Aorta (tissue), 5 donors: ENCODE data around the gene CNEP1R1. TPM values are rescaled to one million over a fixed set of nuclear protein-coding genes. Genes with fewer than 3 reads are reported as not detected.

Experiments used
- ATAC-seq: fragments of 200-7000 bp; cut with Tn5 transposase; one replicate; pipeline ENCODE4 v1.9.1; 2022; ENCODE audit warnings: moderate library complexity; ENCODE audit not compliant: low FRiP score
- DNase-seq, 2 donors: peaks; one replicate each; pipeline ENCODE4 v3.0.0-alpha.2; 2020
- H3K27ac ChIP-seq, 2 donors: one replicate each; pipeline ENCODE4 v1.5.1; 2013; ENCODE audit warnings: low read length in 2 of 2, mild to moderate bottlenecking in 2 of 2, moderate library complexity in 2 of 2, control low read depth in 1 of 2, inconsistent platforms in 1 of 2, low read depth in 1 of 2
- H3K27me3 ChIP-seq, 2 donors: one replicate each; pipeline ENCODE4 v1.6.1; 2013; ENCODE audit warnings: control low read depth in 1 of 2, low read length in 1 of 2, mild to moderate bottlenecking in 1 of 2, moderate library complexity in 1 of 2; ENCODE audit not compliant: insufficient read depth in 2 of 2, control insufficient read depth in 1 of 2
- H3K36me3 ChIP-seq, 2 donors: one replicate each; pipeline ENCODE4 v1.6.1; 2013; ENCODE audit warnings: control low read depth in 1 of 2, low read length in 1 of 2, mild to moderate bottlenecking in 1 of 2; ENCODE audit not compliant: insufficient read depth in 2 of 2, control insufficient read depth in 1 of 2
- H3K4me1 ChIP-seq, 2 donors: one replicate each; pipeline ENCODE4 v1.6.1; 2013; ENCODE audit warnings: low read length in 2 of 2, control low read depth in 1 of 2, mild to moderate bottlenecking in 1 of 2, moderate library complexity in 1 of 2; ENCODE audit not compliant: insufficient read depth in 2 of 2, control insufficient read depth in 1 of 2
- H3K4me3 ChIP-seq, 2 donors: one replicate each; pipeline ENCODE4 v1.5.1; 2013; ENCODE audit warnings: low read length in 2 of 2, control low read depth in 1 of 2, mild to moderate bottlenecking in 1 of 2
- H3K9me3 ChIP-seq: one replicate; pipeline ENCODE4 v1.6.1; 2013; ENCODE audit warnings: mild to moderate bottlenecking, low read length; ENCODE audit not compliant: control insufficient read depth
- WGBS, 2 donors: extraction: QIAGEN DNeasy Blood & Tissue Kit; methylation state at CpG; one replicate each; pipeline ENCODE4 v1.1.7; 2013; 5-methylcytosine and 5-hydroxymethylcytosine counted together
- intact Hi-C, 2 donors: fragments of 100-400 bp; cut with DNase I; formaldehyde crosslinking; loops; one replicate each; pipeline versions ENCODE4 v1.14.2 to v1.15.0; 2022
- polyA plus RNA-seq, 2 donors: library from polyadenylated mRNA; stranded (reverse); fragments of 200-250 nt; gene quantifications; one replicate each; pipeline ENCODE4 v1.2.3, GENCODE V29; 2013
- total RNA-seq, 2 donors: library from RNA; stranded (reverse); fragmentation: NEBNext Ultra II Directional; extraction: Animal tissue kit (Norgen Biotek cat#: 25700); gene quantifications; one replicate each; pipeline ENCODE4 v1.2.1, GENCODE V29; 2021
- donor health status: healthy with polysubstance abuse.
- donor health status: Bipolar disorder and iron deficiency.
- donor health status: DM: no; HTN: no; CAD: no.
- donor health status: DM: no; HTN: no; CAD: no.
- donor health status: DM: yes; HTN: yes; CAD: no.

The CNEP1R1 gene
- total and polyA plus RNA-seq, 4 donors, result 11.5 to 25.3 (median 20.2) TPM

DNA sequence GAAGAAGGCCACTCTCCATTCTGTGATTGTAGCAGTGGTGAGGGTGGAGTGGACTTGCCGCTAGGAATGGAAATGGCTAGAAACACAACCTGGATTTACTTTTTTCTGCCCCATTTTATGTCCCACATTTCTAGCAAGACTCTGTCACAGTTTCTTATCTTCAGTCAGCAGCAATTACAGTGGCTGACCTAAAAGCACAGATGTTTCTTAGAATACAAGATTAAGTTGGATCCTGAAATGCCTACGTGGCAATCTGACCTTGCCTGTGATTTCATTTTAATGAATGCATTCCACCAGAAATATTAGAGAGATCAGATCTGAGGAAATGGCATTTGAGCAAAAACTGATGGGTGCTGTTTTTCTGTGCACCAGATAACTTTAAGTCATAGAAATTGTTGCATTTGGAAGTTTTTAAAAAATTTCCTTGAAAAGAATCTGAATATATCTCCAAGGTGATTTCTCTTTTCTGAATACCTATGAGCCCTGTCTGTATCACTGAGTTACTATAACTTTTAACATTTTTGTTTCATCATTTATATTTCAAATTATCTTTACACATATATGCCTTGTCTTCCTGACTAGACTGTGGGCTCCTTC is 46.1 kb downstream of the CNEP1R1 start:
- no peak overlapping the region for H3K4me3 ChIP-seq
- ATAC-seq (no peak), DNase-seq (no peak)
- H3K27ac ChIP-seq, result no peak overlapping the region
- intact Hi-C loops, result no loop called here
- no peaks in the 10 kb centered on the region for H3K9me3 ChIP-seq
- 71 to 76% methylated on average over 2 of the region's 2 CpGs for WGBS, 2 donors
- peaks cover 0 to 3% of the 10 kb centered on the region in 2 donors for H3K4me1 ChIP-seq
- peaks cover 0 to 5% of the 10 kb centered on the region in 2 donors for H3K36me3 ChIP-seq
- H3K27me3 ChIP-seq, result no peaks in the 10 kb centered on the region

DNA sequence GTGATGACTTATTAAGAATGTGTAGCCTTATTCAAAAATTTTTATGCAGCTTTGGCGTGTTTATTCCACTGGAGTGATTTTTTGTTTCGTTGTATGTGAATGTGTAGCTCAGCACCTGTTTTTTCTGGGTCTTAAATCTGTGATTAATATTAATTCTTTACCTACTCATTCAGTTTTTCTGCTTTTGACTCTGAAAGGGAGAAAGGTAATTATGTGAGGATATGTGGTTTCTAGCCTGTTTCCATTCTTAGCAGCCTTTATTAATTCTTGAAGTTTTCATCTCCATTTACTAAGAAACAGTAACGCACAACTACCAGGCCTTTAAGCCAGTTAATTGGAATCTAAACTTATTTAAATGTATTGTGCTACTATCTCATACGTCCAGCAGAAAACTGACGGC is 47.7 kb downstream of the CNEP1R1 start:
- Histone ChIP-seq H3K27ac (no peak overlapping the region), H3K4me3 (no peak overlapping the region), H3K4me1 (peaks cover 0 to 1% of the 10 kb centered on the region in 2 donors), H3K27me3 (no peaks in the 10 kb centered on the region), H3K9me3 (no peaks in the 10 kb centered on the region), H3K36me3 (peaks cover 0 to 5% of the 10 kb centered on the region in 2 donors)
- 92% methylated on average over 5 of the region's 5 CpGs for WGBS, 2 donors
- intact Hi-C loops, result no loop called here
- ATAC-seq, result no peak
- DNase-seq, result no peak

DNA sequence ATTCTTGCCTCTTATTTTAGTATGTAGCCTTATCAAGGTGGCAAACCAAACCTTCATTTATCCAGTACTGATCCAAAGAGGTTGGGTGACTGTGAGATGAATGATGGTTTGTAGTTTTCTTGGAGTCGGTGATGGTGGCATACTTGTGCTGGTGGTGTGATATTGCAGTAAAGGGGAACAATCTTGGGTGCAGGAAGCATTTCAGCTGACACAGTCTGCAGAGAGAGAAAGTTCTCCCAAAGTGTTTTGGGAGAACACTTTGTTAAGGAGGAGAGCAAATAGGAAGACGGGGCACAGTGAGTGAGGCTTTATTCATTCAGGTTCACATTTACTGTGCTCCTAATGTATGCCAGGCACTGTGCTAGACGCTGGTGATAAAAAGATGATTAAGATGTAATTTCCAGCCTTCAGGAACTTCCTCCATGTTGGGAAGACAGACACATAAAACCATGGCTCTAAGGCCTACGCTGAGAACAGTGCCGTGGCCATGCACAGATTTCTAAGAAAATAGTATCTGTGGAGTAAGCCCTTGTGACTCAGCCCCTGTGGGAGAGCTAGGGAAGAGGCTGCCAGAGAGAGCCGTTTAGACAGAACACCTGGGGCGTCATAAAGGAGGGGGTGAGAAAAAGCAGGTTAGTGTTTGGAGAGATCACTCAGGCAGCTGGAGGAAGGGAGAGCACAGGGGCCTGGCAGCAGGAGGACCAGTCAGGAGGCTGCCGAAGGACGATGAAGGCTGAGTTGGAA is 54.5 kb downstream of the CNEP1R1 start:
- intact Hi-C loops, result no loop called here
- H3K27me3 ChIP-seq, result no peaks in the 10 kb centered on the region
- no peak for ATAC-seq

DNA sequence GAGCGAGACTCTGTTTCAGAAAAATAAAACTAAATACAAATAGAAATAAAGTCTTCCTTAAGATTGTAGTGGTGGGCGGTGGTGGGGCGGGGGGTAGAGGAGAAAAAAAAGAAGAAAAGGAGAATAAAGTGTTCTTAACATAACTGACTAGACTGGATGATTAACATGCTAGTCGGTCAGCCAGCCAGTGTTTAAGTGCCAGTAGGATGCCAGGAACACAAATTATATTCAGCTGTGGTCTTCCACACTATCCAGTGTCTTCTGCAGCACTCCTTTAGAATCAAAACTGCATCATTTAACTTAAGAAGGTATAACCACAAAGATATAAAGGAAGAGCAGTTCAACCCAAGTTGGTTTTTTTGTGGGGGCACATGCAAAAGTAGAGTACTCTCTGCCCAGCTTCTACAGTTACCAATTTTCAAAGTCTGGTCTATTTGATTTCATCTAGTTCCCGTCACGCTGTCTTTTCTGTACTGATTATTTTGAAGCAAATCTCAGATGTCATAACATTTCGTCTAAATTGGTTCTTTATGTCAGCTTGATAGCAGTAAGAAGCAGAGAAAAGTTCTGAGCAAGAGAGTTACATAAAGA is 56.5 kb downstream of the CNEP1R1 start:
- H3K9me3 ChIP-seq, result no peaks in the 10 kb centered on the region
- no peak overlapping the region for H3K27ac ChIP-seq
- no peak overlapping the region for H3K4me3 ChIP-seq
- H3K36me3 ChIP-seq, result peaks cover 2% of the 10 kb centered on the region in 2 donors
- ATAC-seq (no peak), DNase-seq (no peak)
- H3K4me1 ChIP-seq, result no peaks in the 10 kb centered on the region
- H3K27me3 ChIP-seq, result no peaks in the 10 kb centered on the region
- intact Hi-C loops, result no loop called here
- WGBS, 2 donors, result 89 to 91% methylated on average over 7 of the region's 7 CpGs

More for the DNA sequence above, 54.5 kb downstream of the CNEP1R1 start:
- H3K27ac ChIP-seq, result no peak overlapping the region
- DNase-seq, result no peak
- H3K9me3 ChIP-seq, result no peaks in the 10 kb centered on the region
- no peaks in the 10 kb centered on the region for H3K4me1 ChIP-seq
- H3K4me3 ChIP-seq, result no peak overlapping the region
- WGBS, 2 donors, result 86 to 90% methylated on average over 9 of the region's 9 CpGs
- peaks cover 0 to 2% of the 10 kb centered on the region in 2 donors for H3K36me3 ChIP-seq

DNA sequence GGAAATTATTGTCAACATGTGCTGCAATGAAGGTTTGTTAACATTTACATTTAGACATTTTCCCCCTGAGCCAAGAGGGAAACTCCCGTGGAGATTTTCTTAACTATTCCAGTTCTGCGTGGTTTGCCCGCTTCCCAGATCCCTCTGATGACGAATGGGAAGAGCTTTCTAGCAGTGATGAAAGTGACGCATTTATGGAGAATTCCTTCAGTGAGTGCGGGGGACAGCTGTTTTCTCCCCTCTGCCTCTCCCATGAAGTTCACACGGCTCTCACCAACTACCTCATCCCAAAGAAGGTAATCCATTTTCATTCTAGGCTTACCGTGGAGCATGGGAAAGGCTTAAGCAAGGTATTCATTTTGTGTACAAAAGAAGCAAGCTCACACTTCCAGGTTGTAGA is 59.0 kb downstream of the CNEP1R1 start:
- WGBS, 2 donors, result 65 to 72% methylated on average over 8 of the region's 8 CpGs
- Histone ChIP-seq H3K4me3 (no peak overlapping the region), H3K4me1 (no peaks in the 10 kb centered on the region), H3K27me3 (no peaks in the 10 kb centered on the region), H3K9me3 (no peaks in the 10 kb centered on the region), H3K27ac (no peak overlapping the region), H3K36me3 (peaks cover 2 to 3% of the 10 kb centered on the region in 2 donors)
- DNase-seq (no peak), ATAC-seq (no peak)
- intact Hi-C loops, result no loop called here

DNA sequence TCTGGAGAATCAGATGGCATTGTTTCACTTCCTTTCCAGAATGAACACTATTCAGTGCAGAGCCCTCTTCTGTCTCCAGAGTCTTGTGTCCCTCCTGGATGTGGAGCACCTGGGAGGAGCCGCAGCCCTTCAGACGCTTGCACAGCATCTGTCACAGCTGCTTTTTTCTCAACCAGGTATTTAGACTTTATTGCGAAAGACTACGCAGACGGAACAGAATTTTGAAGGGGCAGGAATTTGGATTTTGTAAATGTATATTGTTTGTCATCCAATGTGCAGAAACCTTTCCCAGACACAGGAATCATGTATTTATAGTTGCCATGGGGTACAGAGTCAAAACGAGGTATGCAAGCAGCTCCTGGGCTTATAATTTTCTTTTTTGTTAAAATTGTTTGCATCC is 61.2 kb downstream of the CNEP1R1 start:
- WGBS, 2 donors, result 92 to 94% methylated on average over 6 of the region's 6 CpGs
- intact Hi-C loops, result no loop called here
- no peaks in the 10 kb centered on the region for H3K4me1 ChIP-seq
- no peak overlapping the region for H3K27ac ChIP-seq
- no peaks in the 10 kb centered on the region for H3K27me3 ChIP-seq
- H3K9me3 ChIP-seq, result no peaks in the 10 kb centered on the region
- H3K36me3 ChIP-seq, result peaks cover 2 to 3% of the 10 kb centered on the region in 2 donors
- H3K4me3 ChIP-seq, result no peak overlapping the region
- DNase-seq, result no peak
- no peak for ATAC-seq

Other genes starting within 250 kb of the CNEP1R1 start
- gene ZNF423, start 169.1 kb upstream of the CNEP1R1 start, total RNA-seq, result 10 to 100 TPM; 12.5 to 43.1 TPM
- 1 to 10 TPM; 3.1 to 7.6 TPM for gene ZNF423, start 169.1 kb upstream of the CNEP1R1 start, polyA plus RNA-seq
- 10 to 100 TPM in 1 of 2 donors, 1 to 10 TPM in 1; 9.4 to 17.9 TPM for gene HEATR3, start 40.7 kb downstream of the CNEP1R1 start, total RNA-seq
- gene HEATR3, start 40.7 kb downstream of the CNEP1R1 start, polyA plus RNA-seq, result 1 to 10 TPM; 3.7 to 4.6 TPM
- gene TENT4B, start 128.1 kb downstream of the CNEP1R1 start, total RNA-seq, result 10 to 100 TPM; 13.2 to 13.9 TPM
- 1 to 10 TPM; 4.5 to 6.5 TPM for gene TENT4B, start 128.1 kb downstream of the CNEP1R1 start, polyA plus RNA-seq
- gene ADCY7, start 241.3 kb downstream of the CNEP1R1 start, total RNA-seq, result 10 to 100 TPM; 32.7 to 75.8 TPM
- gene ADCY7, start 241.3 kb downstream of the CNEP1R1 start, polyA plus RNA-seq, result 1 to 10 TPM; 4.0 to 7.8 TPM